OCI-LY3 (cell line): ENCODE data around the gene DPCD.

Experiments
- H2AFZ ChIP-seq: fragments of 200-600, 300-600 bp; shearing (Covaris generic); 2 replicates; pipeline ENCODE4 v1.6.0; 2014; ENCODE audit warnings: antibody characterized with exemption, low read depth, low read length
- H3K27ac ChIP-seq: fragments of 200-600, 300-600 bp; sonication (generic); 2 replicates; pipeline ENCODE4 v1.5.1; 2014; ENCODE audit warnings: mild to moderate bottlenecking, low read length, moderate library complexity, mixed read lengths
- H3K27me3 ChIP-seq: fragments of 200-600, 300-600 bp; sonication (generic); 2 replicates; pipeline ENCODE4 v1.6.1; 2014; ENCODE audit warnings: low read depth, low read length, mixed read lengths
- H3K36me3 ChIP-seq: fragments of 200-600, 300-600 bp; sonication (generic); replicated peaks from 2 replicates; pipeline ENCODE3; 2014; ENCODE audit warnings: low read depth, low read length, mixed read lengths
- H3K4me1 ChIP-seq: fragments of 300-600, 200-600 bp; sonication (generic); 2 replicates; pipeline ENCODE4 v1.6.1; 2014; ENCODE audit warnings: low read length, mixed read lengths
- H3K4me2 ChIP-seq: fragments of 200-600, 300-600 bp; sonication (generic); 2 replicates; pipeline ENCODE4 v1.6.1; 2014; ENCODE audit warnings: low read length, mixed read lengths
- H3K4me3 ChIP-seq: fragments of 300-600, 200-600 bp; sonication (generic); 2 replicates; pipeline ENCODE4 v1.5.1; 2014; ENCODE audit warnings: antibody characterized with exemption, mild to moderate bottlenecking, low read length, moderate library complexity
- H3K79me2 ChIP-seq: fragments of 300-600, 200-600 bp; shearing (Covaris generic); 2 replicates; pipeline ENCODE4 v1.6.1; 2014; ENCODE audit warnings: mild to moderate bottlenecking, low read length, mixed read lengths
- H3K9ac ChIP-seq: fragments of 300-600, 200-600 bp; shearing (Covaris generic); 2 replicates; pipeline ENCODE4 v1.6.0; 2014; ENCODE audit warnings: mild to moderate bottlenecking, low read length, moderate library complexity
- H3K9me3 ChIP-seq: fragments of 200-600, 300-600 bp; shearing (Covaris generic); 2 replicates; pipeline ENCODE4 v1.6.1; 2014; ENCODE audit warnings: low read length, mixed read lengths; ENCODE audit not compliant: insufficient read depth
- H4K20me1 ChIP-seq: fragments of 200-600, 300-600 bp; sonication (generic); 2 replicates; pipeline ENCODE4 v1.6.1; 2016; ENCODE audit warnings: low read length, mixed read lengths; ENCODE audit not compliant: insufficient read depth
- CTCF ChIP-seq: fragments of 200-600, 300-600 bp; sonication (generic); IDR thresholded peaks from 2 replicates; pipeline ENCODE4 v1.5.1; 2014; ENCODE audit warnings: antibody characterized with exemption, low read length, low read depth
- EZH2phosphoT487 ChIP-seq: fragments of 200-600 bp; shearing (Covaris generic); IDR thresholded peaks from 2 replicates; pipeline ENCODE4 v1.6.1; 2018; ENCODE audit warnings: antibody characterized with exemption, mixed run types, low read depth

Gene DPCD

GRCh38 chr10:101612872-101613271 is 24.8 kb downstream of the DPCD start:
- no peaks in the 10 kb centered on the region for H3K27me3 ChIP-seq

GRCh38 chr10:101613646-101614045 is 25.5 kb downstream of the DPCD start:
- Histone ChIP-seq H3K4me1 (peaks cover 16% of the 10 kb centered on the region), H3K36me3 (peaks cover 10% of the 10 kb centered on the region), H3K4me3 (no peak overlapping the region), H3K9me3 (no peaks in the 10 kb centered on the region), H3K4me2 (no peak overlapping the region), H4K20me1 (no peaks in the 10 kb centered on the region), H2AFZ (no peak overlapping the region), H3K27me3 (no peaks in the 10 kb centered on the region), H3K27ac (no peak overlapping the region), H3K9ac (no peak overlapping the region), H3K79me2 (no peaks in the 10 kb centered on the region)
- no peak for TF ChIP-seq CTCF
- no peak for TF ChIP-seq EZH2phosphoT487

More at GRCh38 chr10:101612872-101613271, 24.8 kb downstream of the DPCD start:
- Histone ChIP-seq H4K20me1 (no peaks in the 10 kb centered on the region), H3K79me2 (no peaks in the 10 kb centered on the region), H3K9ac (no peak overlapping the region), H3K4me1 (peaks cover 9% of the 10 kb centered on the region), H3K4me3 (no peak overlapping the region), H3K4me2 (no peak overlapping the region), H2AFZ (no peak overlapping the region), H3K27ac (no peak overlapping the region), H3K36me3 (peaks cover 10% of the 10 kb centered on the region), H3K9me3 (no peaks in the 10 kb centered on the region)
- TF ChIP-seq CTCF (no peak), EZH2phosphoT487 (no peak)

GRCh38 chr10:101614663-101615524 is 26.8 kb downstream of the DPCD start:
- H3K4me3 ChIP-seq: no peak overlapping the region
- H3K36me3 ChIP-seq: peaks cover 8% of the 10 kb centered on the region
- peaks cover 20% of the 10 kb centered on the region for H3K4me1 ChIP-seq
- H3K4me2 ChIP-seq: no peak overlapping the region
- no peak overlapping the region for H2AFZ ChIP-seq
- H3K79me2 ChIP-seq: no peaks in the 10 kb centered on the region
- no peak overlapping the region for H3K27ac ChIP-seq
- H4K20me1 ChIP-seq: no peaks in the 10 kb centered on the region
- no peaks in the 10 kb centered on the region for H3K27me3 ChIP-seq
- H3K9ac ChIP-seq: no peak overlapping the region
- TF ChIP-seq EZH2phosphoT487 (no peak), CTCF (no peak)
- no peaks in the 10 kb centered on the region for H3K9me3 ChIP-seq

- H4K20me1 ChIP-seq: no peaks in the 10 kb centered on the region
- TF ChIP-seq CTCF (no peak), EZH2phosphoT487 (no peak)
- H3K9ac ChIP-seq: no peak overlapping the region
- H2AFZ ChIP-seq: no peak overlapping the region
- H3K4me1 ChIP-seq: peaks cover 20% of the 10 kb centered on the region
- no peak overlapping the region for H3K27ac ChIP-seq
- H3K4me3 ChIP-seq: no peak overlapping the region
- no peaks in the 10 kb centered on the region for H3K79me2 ChIP-seq
- no peaks in the 10 kb centered on the region for H3K27me3 ChIP-seq
- H3K4me2 ChIP-seq: no peak overlapping the region
- H3K36me3 ChIP-seq: peaks cover 8% of the 10 kb centered on the region
- H3K9me3 ChIP-seq: no peaks in the 10 kb centered on the region
Observed at GRCh38 chr10:101615525-101616116, 27.5 kb downstream of the DPCD start.
